Neural progenitor cell (in vitro differentiated cells): ENCODE measurements around the gene ZNF726.

Experiments
- EZH2phosphoT487 ChIP-seq: fragments of 200-600 bp; sonication (generic); IDR thresholded peaks from 2 replicates; pipeline ENCODE4 v1.6.1; 2017; ENCODE audit warnings: antibody characterized with exemption
- TF ChIP-seq, protein P1 (sequence below): fragments of 200-600 bp; sonication (generic); IDR thresholded peaks from 2 replicates; pipeline ENCODE4 v1.5.1; 2017; ENCODE audit warnings: antibody characterized with exemption, mild to moderate bottlenecking

GRCh38 chr19:23969630-23970029 lies 54.9 kb downstream of the ZNF726 start:
- TF ChIP-seq, protein P1, sequence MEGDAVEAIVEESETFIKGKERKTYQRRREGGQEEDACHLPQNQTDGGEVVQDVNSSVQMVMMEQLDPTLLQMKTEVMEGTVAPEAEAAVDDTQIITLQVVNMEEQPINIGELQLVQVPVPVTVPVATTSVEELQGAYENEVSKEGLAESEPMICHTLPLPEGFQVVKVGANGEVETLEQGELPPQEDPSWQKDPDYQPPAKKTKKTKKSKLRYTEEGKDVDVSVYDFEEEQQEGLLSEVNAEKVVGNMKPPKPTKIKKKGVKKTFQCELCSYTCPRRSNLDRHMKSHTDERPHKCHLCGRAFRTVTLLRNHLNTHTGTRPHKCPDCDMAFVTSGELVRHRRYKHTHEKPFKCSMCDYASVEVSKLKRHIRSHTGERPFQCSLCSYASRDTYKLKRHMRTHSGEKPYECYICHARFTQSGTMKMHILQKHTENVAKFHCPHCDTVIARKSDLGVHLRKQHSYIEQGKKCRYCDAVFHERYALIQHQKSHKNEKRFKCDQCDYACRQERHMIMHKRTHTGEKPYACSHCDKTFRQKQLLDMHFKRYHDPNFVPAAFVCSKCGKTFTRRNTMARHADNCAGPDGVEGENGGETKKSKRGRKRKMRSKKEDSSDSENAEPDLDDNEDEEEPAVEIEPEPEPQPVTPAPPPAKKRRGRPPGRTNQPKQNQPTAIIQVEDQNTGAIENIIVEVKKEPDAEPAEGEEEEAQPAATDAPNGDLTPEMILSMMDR: no peak
- no peak for TF ChIP-seq EZH2phosphoT487
